ENCODE data around the gene LMOD3.

GRCh38 chr3:69121950-69122349 is 445 bp downstream of the LMOD3 start:
- TF ChIP-seq EZH2phosphoT487 (conservative IDR thresholded peaks at IDR 0.05; ENCODE audit: low read length) (no peak), CTCF (IDR thresholded peaks at IDR 0.05; ENCODE audit: insufficient read depth, low read length, poor library complexity, severe bottlenecking) (no peak)
